SK-N-SH treated with all-trans-retinoic acid at 6 μM for 48 hours (cell line): ENCODE results near the gene DPM2.

Source experiments
- OSR1 ChIP-seq: fragments of 250-450 bp; sonication (Bioruptor Pico); IDR thresholded peaks from 2 replicates; pipeline ENCODE4 v1.8.0; 2022; ENCODE audit warnings: moderate library complexity, mild to moderate bottlenecking, inconsistent platforms
- TOX ChIP-seq: fragments of 250-450 bp; sonication (Bioruptor Pico); IDR thresholded peaks from 2 replicates; pipeline ENCODE4 v1.8.0; 2021; ENCODE audit warnings: mild to moderate bottlenecking, moderate library complexity, borderline replicate concordance

DNA sequence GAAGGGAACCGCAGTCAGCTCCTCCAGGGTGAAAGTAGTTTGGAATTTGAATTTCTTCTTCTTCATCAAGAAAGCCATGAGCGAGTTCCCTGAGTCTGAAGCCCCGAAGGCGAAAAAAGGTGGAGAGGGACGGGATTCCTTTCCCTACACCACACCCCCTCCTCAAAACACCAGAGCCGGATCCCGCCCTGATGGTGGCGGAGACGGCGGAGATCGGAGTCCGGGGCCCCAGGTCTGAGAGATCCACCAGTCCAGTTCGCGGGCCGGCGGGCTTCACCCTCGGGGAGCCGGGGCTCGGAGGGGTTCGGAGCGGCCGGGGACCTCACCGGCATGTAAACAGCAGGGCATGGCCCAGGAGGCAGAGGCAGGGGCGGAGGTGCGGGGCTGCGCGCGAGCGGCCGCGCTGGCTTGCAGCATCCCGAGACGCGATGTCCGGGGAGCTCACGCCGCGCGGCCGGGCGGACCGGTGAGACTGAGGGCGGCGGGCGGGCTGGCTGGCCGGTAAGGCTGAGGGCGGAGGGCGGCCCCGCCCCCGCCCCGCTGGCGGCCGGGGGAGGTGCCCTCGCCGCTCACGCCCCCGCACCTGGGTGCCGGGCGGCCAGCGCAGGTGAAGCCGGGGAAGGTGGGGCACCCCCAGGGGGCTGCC is 42.5 kb upstream of the DPM2 start:
- no peak for TF ChIP-seq OSR1 (CRISPR knock-in tag)
- no peak for TF ChIP-seq TOX (CRISPR knock-in tag)
